HG03039 (cell line): Measurements from ENCODE around the gene STK36.

Experiments used
- ATAC-seq: cut with Tn5 transposase; IDR thresholded peaks from one replicate; pipeline ENCODE4 v1.9.1; 2021; ENCODE audit warnings: mild to moderate bottlenecking, moderate library complexity; ENCODE audit not compliant: unreplicated experiment

STK36 gene, protein sequence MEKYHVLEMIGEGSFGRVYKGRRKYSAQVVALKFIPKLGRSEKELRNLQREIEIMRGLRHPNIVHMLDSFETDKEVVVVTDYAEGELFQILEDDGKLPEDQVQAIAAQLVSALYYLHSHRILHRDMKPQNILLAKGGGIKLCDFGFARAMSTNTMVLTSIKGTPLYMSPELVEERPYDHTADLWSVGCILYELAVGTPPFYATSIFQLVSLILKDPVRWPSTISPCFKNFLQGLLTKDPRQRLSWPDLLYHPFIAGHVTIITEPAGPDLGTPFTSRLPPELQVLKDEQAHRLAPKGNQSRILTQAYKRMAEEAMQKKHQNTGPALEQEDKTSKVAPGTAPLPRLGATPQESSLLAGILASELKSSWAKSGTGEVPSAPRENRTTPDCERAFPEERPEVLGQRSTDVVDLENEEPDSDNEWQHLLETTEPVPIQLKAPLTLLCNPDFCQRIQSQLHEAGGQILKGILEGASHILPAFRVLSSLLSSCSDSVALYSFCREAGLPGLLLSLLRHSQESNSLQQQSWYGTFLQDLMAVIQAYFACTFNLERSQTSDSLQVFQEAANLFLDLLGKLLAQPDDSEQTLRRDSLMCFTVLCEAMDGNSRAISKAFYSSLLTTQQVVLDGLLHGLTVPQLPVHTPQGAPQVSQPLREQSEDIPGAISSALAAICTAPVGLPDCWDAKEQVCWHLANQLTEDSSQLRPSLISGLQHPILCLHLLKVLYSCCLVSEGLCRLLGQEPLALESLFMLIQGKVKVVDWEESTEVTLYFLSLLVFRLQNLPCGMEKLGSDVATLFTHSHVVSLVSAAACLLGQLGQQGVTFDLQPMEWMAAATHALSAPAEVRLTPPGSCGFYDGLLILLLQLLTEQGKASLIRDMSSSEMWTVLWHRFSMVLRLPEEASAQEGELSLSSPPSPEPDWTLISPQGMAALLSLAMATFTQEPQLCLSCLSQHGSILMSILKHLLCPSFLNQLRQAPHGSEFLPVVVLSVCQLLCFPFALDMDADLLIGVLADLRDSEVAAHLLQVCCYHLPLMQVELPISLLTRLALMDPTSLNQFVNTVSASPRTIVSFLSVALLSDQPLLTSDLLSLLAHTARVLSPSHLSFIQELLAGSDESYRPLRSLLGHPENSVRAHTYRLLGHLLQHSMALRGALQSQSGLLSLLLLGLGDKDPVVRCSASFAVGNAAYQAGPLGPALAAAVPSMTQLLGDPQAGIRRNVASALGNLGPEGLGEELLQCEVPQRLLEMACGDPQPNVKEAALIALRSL (N-terminal part only)

GRCh38 chr2:218671654-218672566 lies at the start of gene STK36, which contains the start of gene RNF25:
Gene STK36 (plus strand): TSS chr2:218672086. CDS start chr2:218672830, 744 bp downstream.
Gene RNF25 (minus strand): TSS chr2:218672002. CDS start chr2:218671970, 32 bp downstream.
- peak; percentile 96 for ATAC-seq

DNA sequence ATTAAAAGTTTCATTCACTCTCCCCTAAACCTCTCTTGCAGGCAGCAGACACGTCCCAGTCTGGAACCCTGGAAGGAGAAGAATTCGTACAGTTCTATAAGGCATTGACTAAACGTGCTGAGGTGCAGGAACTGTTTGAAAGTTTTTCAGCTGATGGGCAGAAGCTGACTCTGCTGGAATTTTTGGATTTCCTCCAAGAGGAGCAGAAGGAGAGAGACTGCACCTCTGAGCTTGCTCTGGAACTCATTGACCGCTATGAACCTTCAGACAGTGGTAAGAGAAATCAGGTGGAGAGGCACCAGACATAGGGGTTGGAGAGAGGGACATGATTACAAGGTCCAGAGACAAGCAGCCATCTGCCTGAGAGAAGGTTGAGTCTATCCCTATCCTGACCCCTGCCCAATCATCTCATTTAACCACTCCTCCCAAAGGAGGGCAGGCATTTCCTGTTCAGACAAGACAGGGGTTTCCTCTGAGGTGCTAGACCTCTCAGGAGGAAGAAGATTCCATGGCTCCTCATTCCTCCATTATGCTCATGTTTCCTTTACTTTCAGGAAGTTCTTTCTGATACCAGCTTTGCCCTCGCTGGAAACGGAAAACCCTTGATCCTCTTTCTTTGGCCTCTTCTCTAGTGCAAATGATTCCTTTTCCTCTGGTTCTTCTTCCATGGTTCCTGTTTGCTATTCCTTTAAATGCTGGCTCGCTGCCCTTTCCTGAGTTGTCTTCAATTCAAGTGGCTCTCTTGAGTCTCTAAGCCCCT lies 49.1 kb upstream of the STK36 start:
- no peak for ATAC-seq

GRCh38 chr2:218623366-218623705 lies 48.5 kb upstream of the STK36 start:
- ATAC-seq = no peak

DNA sequence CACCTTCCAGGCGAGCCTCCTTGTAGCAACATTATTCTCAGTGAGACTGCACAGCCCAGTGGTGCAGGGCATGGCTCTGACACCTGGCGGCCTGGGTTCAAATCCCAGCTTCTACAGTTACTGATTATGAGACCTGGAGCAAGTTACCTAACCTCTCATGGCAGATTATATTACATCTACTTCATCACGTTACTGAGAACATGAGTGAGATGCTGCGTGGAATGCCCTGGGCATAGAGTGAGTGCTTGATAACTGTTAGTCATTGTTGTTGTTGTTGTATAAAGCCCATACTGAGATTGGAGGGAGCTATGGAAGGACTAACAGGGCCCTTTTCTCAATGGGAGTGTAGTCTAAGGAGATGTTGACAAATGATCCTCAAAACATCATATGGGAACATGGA lies 45.5 kb upstream of the STK36 start:
- no peak for ATAC-seq

DNA sequence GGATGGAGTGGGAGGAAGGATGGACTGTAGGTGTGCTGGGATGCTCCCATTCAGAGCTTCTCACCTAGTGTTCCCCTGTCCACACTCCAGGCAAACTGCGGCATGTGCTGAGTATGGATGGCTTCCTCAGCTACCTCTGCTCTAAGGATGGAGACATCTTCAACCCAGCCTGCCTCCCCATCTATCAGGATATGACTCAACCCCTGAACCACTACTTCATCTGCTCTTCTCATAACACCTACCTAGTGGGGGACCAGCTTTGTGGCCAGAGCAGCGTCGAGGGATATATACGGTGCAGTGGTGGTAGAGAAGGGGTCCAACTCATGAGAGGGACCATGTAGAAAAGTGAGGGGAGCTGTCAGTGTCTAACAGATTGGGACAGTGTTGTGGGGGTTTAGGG lies 43.9 kb upstream of the STK36 start:
- no peak for ATAC-seq

DNA sequence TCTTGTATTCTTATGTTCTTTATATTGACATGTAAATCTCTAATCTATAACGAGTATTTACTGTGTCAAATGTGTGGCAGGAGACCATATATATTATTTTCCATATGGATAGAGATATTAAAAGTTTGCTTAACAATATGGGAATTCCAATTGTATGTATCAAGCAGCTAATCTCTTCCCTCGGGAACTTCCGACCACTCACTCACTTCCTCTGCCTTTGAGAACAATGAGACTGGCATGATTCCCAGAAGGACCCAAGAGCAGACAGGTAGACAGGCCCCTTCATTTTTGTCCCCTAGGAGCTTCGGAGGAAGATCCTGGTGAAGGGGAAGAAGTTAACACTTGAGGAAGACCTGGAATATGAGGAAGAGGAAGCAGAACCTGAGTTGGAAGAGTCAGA lies 40.0 kb upstream of the STK36 start:
- ATAC-seq = no peak

DNA sequence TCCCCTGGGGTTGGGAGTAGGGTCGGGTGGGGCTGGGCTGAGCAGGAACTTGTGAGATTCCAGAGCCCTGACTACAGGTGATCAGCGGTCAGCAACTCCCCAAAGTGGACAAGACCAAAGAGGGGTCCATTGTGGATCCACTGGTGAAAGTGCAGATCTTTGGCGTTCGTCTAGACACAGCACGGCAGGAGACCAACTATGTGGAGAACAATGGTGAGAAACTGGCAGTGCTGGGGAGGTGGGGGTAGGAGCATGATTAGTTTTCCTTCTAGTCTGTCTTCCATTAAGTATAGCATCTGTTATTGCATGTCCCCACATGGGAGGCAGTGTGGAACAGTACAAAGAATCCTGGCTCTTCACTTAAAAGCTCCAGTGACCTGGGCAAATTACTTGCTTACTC lies 36.2 kb upstream of the STK36 start:
- no peak for ATAC-seq

GRCh38 chr2:218638372-218638771 lies 33.5 kb upstream of the STK36 start:
- ATAC-seq = no peak

DNA sequence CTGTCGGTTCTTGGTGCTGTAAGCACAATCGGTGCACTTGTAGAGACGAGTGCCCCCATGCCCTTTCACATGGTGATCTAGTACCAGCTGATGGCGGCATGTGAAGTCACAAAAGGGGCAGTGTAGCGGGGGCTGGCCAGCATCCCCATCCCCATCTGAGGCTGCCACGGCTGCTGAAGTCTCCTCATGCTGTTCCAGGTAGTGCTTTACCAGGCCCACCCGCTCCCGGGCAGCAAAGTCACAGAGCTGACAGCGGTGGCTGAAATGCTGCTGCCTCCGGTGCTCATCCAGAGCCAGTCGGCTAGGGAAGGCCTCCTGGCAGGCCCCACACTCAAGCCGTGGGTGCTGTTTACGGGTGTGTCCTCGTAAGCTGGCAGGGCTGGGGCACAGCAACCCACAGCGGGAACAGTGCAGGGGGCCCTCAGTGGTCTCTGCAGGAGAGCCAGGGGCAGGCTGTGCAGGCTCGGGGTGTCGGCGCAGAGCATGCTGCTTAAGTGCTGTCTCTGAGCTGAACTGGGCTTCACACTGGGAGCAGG lies 29.7 kb upstream of the STK36 start:
- no peak for ATAC-seq

DNA sequence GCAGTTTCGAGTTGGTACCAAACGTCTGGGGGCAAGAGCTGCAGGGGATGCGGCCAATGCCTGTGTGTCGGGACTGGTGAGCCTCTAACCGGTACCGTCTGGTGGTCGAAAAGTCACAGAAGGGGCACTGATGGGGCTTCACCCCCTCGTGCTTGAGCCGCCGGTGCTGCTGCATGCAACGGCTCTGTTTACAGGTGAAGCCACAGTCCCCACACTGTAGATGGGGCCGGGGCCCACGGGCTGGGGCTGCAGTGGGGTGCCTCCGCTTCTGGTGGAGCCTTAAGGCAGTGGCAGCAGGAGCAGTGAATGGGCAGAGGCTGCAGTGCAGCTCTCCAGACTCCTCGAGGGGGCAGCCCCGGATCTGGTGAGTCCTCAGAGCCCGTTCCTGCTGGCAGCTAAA lies 29.1 kb upstream of the STK36 start:
- no peak for ATAC-seq

- no peak for ATAC-seq
These were observed 28.1 kb upstream of the STK36 start for GRCh38 chr2:218643751-218644310.

DNA sequence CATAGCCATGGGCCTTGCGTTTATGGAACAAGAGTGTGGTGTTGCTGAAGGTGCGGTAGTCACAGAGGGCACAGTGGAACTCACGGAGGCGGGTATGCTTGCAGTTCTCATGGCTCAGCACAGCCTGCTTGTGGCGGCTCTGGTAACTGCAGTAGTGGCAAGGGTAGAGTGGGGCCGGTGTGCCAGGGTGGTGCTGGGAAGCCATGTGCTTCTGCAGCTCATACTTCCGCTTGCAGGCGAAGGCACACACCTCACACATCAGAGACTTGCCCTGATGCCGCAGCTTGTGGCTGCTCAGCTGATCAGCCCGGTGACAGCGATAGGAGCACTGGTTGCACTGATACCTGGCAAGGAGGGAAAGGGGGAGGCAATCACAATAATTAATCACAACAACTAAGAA lies 27.2 kb upstream of the STK36 start:
- ATAC-seq = no peak

GRCh38 chr2:218645126-218645525 lies 26.8 kb upstream of the STK36 start:
- ATAC-seq = no peak

DNA sequence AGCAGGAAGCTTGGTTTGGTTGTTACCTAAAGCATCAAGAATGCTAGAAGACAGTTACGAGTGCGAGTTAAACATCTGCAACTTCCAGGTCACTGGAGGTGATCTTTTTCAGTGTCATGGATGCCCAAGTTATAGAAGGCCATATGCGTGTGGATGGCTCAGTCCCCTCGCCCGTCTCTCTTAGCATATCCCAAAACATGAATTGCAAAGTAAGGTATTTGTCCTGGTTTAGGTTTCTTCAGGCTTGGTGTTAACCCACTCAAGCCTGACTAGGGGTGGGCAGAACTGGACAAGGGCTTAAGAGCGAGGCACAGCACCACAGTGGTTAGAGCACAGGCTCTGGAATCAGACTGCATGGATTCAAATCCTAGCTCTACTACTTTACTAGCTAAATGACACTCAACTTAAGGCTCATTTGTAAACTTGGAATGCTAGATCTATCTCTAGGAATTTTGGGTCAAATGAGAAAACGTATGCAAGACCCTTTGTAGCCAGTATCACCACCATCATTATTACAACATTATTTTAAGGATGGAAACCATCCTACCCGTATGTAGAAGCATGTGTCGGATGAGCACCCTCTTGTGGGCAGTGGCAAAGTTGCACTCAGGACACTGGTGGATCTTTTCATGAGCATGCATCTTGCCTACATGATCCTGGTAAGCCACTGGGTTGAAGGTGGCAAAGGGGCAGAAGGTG lies 23.6 kb upstream of the STK36 start:
- no peak for ATAC-seq

DNA sequence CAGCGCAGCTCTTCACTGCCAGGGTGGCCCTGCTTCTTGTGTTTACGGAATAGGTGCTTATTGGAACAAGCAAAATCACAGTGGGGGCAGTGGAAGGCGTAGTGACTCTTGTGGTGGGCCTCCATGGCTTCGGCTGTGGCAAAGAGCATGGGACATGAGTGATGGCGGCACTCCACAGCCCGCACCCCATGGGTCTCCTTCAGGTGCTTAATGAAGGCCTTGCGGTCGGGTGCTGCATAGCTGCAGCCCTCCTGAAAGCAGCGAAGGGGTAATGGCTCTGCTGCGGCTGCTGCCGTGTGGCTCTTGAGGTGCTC lies 23.1 kb upstream of the STK36 start:
- no peak for ATAC-seq

DNA sequence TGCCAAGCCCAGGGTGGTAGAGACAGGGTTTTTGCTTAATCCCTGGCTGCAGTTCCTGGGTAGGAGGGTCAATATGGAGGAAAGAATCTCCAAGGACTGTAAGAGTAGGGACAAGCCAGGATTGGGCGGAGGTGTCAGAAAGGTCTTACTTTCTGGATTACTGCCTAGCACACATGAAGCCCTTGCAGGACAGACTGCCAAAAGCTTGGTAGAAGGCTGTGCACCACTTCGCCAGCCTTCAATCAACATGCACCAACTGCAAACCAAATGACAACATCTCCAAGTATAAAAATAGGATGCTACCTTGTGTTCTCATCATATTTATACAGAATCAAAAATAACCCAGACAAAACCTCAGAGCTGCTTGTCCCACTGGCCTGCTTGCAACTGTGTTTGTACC lies 16.1 kb upstream of the STK36 start:
- ATAC-seq = no peak

DNA sequence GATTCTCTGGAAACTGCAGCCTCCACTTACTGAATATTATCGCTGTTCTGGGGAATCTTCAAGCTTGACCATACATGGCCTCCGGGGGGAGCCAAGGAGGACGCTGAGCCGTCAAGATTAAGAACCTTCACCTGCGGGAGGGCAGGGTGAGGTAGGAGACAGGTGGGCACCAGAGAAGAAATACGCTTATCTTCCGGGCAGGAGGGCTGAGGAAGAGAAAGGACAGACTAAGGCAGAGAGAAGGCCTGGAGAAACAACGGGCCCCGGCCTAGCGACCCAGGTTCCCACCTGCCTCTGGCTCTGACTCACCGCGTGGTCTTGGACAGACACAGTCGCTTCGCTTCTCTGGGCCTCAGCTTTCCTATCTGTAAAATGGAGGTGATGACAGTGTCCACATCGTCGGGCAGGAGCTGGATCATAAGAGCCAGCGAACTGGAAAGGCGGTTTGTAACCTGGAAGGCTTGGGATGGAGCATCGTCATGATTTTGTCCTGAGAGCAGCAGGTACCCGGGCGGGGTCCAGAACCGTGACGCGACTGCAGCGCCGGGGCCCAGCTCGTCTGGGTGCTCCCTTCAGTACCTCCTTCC lies 13.1 kb upstream of the STK36 start:
- peak; percentile 18 for ATAC-seq
